Breast epithelium (tissue), 4 donors: ENCODE measurements around the gene KRT12. TPM values are rescaled to one million over a fixed set of nuclear protein-coding genes. Genes with fewer than 3 reads are reported as not detected.

Experiments used
- DNase-seq, 2 donors: peaks; one replicate each; pipeline ENCODE4 v3.0.0-alpha.2; 2019; ENCODE audit warnings: low spot score in 2 of 2
- H3K27ac ChIP-seq, 2 donors: fragments of 200-600 bp; sonication (generic) in 1 of 2; one replicate each; pipeline ENCODE4 v1.5.1; 2016 to 2019; ENCODE audit warnings: mild to moderate bottlenecking in 1 of 2
- H3K27me3 ChIP-seq, 2 donors: fragments of 200-600 bp; sonication (generic) in 1 of 2; one replicate each; pipeline versions ENCODE4 v1.5.1 to v1.6.0; 2017 to 2019; ENCODE audit warnings: control low read depth in 1 of 2, mild to moderate bottlenecking in 1 of 2
- H3K36me3 ChIP-seq: fragments of 200-600 bp; one replicate; pipeline ENCODE4 v1.5.1; 2019
- H3K4me1 ChIP-seq, 2 donors: fragments of 200-600 bp; sonication (generic); one replicate each; pipeline ENCODE4 v1.5.1; 2016 to 2019; ENCODE audit warnings: control low read depth in 1 of 2
- H3K4me3 ChIP-seq, 3 donors: fragments of 200-600 bp; sonication (generic); 1 replicate in 2 of 3; 2 replicates in 1 of 3; pipeline ENCODE4 v1.5.1; 2016 to 2019; ENCODE audit warnings: mild to moderate bottlenecking in 3 of 3, moderate library complexity in 2 of 3
- H3K9me3 ChIP-seq, 2 donors: fragments of 200-600 bp; sonication (generic) in 1 of 2; one replicate each; pipeline ENCODE4 v1.5.1; 2016 to 2019; ENCODE audit warnings: control low read depth in 1 of 2
- POLR2A ChIP-seq: fragments of 450-650 bp; IDR thresholded peaks from one replicate; pipeline ENCODE4 v1.6.1; 2016; ENCODE audit warnings: antibody characterized with exemption, mild to moderate bottlenecking, moderate library complexity
- POLR2AphosphoS5 ChIP-seq, 3 donors: sonication (generic); formaldehyde crosslinking; IDR thresholded peaks; one replicate each; pipeline ENCODE4 v1.6.1; 2017; ENCODE audit warnings: antibody characterized with exemption in 3 of 3
- intact Hi-C: fragments of 100-400 bp; cut with DNase I; formaldehyde crosslinking; loops from one replicate; pipeline ENCODE4 v1.15.1; 2023; ENCODE audit warnings: low total_unique reads
- total RNA-seq, 3 donors: library from RNA; depleted of rRNA; stranded (reverse); fragments of >200 nt; gene quantifications; one replicate each; pipeline ENCODE4 v1.1.0, GENCODE V29; 2016
- TF ChIP-seq, protein P1 (sequence below), 3 donors: fragments of 450-650 bp; IDR thresholded peaks; one replicate each; pipeline ENCODE4 v1.5.1; 2016 to 2017; ENCODE audit warnings: antibody characterized with exemption in 3 of 3, mild to moderate bottlenecking in 3 of 3, moderate library complexity in 3 of 3

Gene KRT12
- not detected for total RNA-seq

DNA sequence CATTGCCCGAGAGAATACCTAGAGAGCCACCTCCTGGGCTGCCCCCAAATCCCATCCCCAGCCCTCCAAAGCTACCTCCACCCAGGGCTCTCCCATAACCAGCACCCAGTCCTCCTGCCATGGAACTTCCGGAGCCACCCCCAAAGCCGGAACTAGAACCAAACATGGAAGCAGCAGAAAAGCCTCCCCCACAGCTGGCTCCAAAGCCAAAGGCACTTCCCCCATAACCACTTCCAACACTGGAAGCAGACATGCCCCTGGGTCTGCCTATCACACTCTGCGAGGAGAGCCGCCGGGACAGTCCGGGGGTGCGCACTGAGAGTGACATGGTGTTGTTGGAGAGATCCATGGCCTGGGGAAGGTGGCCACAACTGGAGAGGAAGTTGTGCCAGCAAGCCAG, at the start of gene KRT12:
Gene KRT12 (minus strand): TSS at position 386 of the 400 bp plus-strand sequence. CDS start 37 bp downstream, at position 349.
- no peaks in the 10 kb centered on the region for H3K36me3 ChIP-seq
- H3K27ac ChIP-seq: no peak within 1 kb of the TSS
- no peaks in the 10 kb centered on the region for H3K4me1 ChIP-seq
- H3K9me3 ChIP-seq: no peaks in the 10 kb centered on the region
- H3K4me3 ChIP-seq: no peak within 1 kb of the TSS
- TF ChIP-seq, protein P1, sequence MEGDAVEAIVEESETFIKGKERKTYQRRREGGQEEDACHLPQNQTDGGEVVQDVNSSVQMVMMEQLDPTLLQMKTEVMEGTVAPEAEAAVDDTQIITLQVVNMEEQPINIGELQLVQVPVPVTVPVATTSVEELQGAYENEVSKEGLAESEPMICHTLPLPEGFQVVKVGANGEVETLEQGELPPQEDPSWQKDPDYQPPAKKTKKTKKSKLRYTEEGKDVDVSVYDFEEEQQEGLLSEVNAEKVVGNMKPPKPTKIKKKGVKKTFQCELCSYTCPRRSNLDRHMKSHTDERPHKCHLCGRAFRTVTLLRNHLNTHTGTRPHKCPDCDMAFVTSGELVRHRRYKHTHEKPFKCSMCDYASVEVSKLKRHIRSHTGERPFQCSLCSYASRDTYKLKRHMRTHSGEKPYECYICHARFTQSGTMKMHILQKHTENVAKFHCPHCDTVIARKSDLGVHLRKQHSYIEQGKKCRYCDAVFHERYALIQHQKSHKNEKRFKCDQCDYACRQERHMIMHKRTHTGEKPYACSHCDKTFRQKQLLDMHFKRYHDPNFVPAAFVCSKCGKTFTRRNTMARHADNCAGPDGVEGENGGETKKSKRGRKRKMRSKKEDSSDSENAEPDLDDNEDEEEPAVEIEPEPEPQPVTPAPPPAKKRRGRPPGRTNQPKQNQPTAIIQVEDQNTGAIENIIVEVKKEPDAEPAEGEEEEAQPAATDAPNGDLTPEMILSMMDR (IDR thresholded peaks at IDR 0.05): no peak
- no peak for TF ChIP-seq POLR2A
- no peak for TF ChIP-seq POLR2AphosphoS5 (IDR thresholded peaks at IDR 0.05)
- no peaks in the 10 kb centered on the region for H3K27me3 ChIP-seq
- no peak for DNase-seq
- intact Hi-C loops: no loop called here

DNA sequence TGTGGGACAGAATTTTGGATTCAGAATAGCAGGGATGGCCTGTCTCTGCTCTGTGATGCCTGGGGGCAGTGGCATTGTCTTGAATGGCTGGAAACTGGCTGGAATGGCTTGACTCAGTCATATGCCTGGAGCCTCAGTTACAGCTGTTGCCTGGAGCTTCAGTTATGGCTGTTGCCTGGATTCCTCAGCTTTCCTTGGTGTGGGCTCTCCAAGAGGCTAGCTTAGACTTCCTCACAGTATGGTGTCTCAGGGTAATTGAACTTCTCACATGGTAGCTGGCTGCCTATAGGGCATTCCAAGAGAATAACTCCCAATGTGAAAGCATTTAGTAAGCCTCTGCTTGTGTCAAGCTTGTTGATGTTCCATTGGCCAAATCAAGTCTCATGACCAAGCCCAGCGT, 49.3 kb upstream of the KRT12 start:
- TF ChIP-seq, protein P1 (IDR thresholded peaks at IDR 0.05): no peak
- TF ChIP-seq POLR2A: no peak
- no peak for TF ChIP-seq POLR2AphosphoS5 (IDR thresholded peaks at IDR 0.05)
- Histone ChIP-seq H3K4me3 (no peak overlapping the region), H3K36me3 (no peaks in the 10 kb centered on the region), H3K4me1 (no peaks in the 10 kb centered on the region), H3K27ac (peak overlapping the region; percentile 85 to 86), H3K9me3 (no peaks in the 10 kb centered on the region), H3K27me3 (no peaks in the 10 kb centered on the region)
- no peak for DNase-seq
- intact Hi-C loops: loop anchor here (10.0 kb wide), 1 partner anchor 738 kb away; no protein-coding TSS in a partner anchor

DNA sequence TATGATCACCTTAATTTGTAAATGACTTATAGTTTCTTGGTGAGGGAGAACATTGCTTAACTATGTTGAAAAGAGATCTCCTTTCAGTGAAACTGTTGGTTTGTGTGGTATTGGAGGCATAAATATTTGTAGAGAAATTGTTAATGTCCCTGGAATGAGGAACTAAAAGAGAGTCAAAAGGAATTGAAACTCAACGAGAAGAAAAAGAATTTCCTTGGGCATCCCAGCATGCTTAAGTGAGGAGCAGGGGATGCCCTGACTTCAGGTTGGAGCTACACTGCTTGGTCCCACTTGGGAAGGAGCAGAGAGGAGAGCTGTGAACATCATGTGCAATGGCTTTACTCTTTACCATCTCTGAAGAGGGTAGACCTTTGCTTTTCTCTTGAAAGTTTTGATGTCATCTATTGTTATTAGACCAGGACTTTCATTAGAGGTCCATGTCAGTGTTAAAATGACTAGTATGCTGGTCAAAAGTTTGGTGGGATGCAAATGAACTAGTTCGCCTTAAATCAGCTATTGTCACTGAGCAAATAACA, 48.8 kb upstream of the KRT12 start:
- H3K4me3 ChIP-seq: no peak overlapping the region
- H3K27me3 ChIP-seq: no peaks in the 10 kb centered on the region
- TF ChIP-seq POLR2A (no peak), POLR2AphosphoS5 (IDR thresholded peaks at IDR 0.05) (no peak)
- TF ChIP-seq, protein P1 (IDR thresholded peaks at IDR 0.05): no peak
- H3K36me3 ChIP-seq: no peaks in the 10 kb centered on the region
- H3K27ac ChIP-seq: peak overlapping the region; percentile 85 to 86
- intact Hi-C loops: loop anchor here (10.0 kb wide), 1 partner anchor 739 kb away; no protein-coding TSS in a partner anchor
- H3K4me1 ChIP-seq: no peaks in the 10 kb centered on the region
- no peak for DNase-seq
- H3K9me3 ChIP-seq: no peaks in the 10 kb centered on the region

DNA sequence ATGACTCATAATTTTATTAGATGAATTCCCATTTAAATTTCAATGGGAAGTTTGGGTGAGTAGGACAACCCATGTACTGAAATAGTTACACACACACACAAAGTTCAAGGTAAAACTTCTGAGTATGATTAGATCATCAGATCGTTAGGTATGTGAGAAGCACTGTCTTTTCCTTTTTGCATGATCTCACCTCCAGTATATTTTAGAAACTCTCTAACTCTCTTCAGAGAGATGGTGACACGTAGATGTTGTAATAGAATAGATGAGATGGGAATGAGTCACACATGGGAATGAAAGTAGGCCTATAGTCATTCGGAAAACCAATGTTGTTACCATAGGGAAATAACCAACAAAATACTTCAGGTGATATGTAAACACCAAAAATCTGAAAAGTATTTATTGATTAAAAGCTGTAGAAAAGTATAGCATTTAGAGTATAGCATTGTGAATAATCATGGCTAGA, 48.2 kb upstream of the KRT12 start:
- no peak overlapping the region for H3K4me3 ChIP-seq

More for the DNA sequence above, 48.2 kb upstream of the KRT12 start:
- Histone ChIP-seq H3K4me1 (no peaks in the 10 kb centered on the region), H3K27me3 (no peaks in the 10 kb centered on the region), H3K9me3 (no peaks in the 10 kb centered on the region), H3K27ac (peak overlapping the region; percentile 85 to 86), H3K36me3 (no peaks in the 10 kb centered on the region)
- TF ChIP-seq POLR2A: no peak
- TF ChIP-seq, protein P1 (IDR thresholded peaks at IDR 0.05): no peak
- TF ChIP-seq POLR2AphosphoS5 (IDR thresholded peaks at IDR 0.05): no peak
- no peak for DNase-seq
- intact Hi-C loops: loop anchor here (10.0 kb wide), 1 partner anchor 740 kb away; no protein-coding TSS in a partner anchor
